ENCODE results near the gene CCDC190. TPM values are rescaled to one million over a fixed set of nuclear protein-coding genes. Genes with fewer than 3 reads are reported as not detected.
A peak's percentile ranks its signal among the peaks of the same experiment; 100 is the strongest.

CCDC190 gene
- total and polyA plus RNA-seq, 2 of the 4 experiments (the other 2 are of a cell fraction): 0.10 to 0.36 TPM

DNA sequence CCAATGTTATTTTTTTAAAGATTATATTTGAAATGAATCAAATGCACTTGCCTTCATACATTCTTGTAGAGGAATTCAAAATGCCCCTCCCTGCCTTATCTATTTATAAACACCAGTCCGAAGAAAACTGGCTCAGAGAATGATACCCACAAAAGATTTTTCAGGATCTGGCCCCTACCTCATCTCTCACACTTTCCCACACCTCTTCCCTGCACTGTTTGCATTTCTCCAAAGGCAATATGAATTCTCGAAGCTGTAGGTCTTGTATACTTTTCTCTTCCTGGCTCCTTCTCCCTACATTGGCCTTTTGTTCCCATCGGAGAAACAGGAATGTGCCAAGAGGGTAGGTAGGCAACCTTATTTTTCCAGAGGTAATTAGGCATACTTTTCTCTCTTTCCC, 12.0 kb upstream of the CCDC190 start:
- POLR2A ChIA-PET (ENCODE audit: unreplicated experiment): no interaction called here

More for the DNA sequence above, 12.0 kb upstream of the CCDC190 start:
- Histone ChIP-seq H3K36me3 (ENCODE audit: control insufficient read depth, insufficient read depth, low read length) (no peaks in the 10 kb centered on the region), H2AK9ac (replicated peaks; ENCODE audit: low read depth, low read length, poor library complexity) (no peak overlapping the region), H4K8ac (ENCODE audit: low read depth in 2 of 2, low read length in 2 of 2) (peak overlapping the region in 1 of 2 experiments; percentile 40; a peak in 1 of 4 replicates), H2AFZ (replicated peaks; ENCODE audit: low read length, poor library complexity) (peak overlapping the region; percentile 13), H3K56ac (ENCODE audit: extremely low read depth, insufficient read depth, low read length) (no peak overlapping the region; the same call in 1 of the 2 replicates), H3K23ac (ENCODE audit: low read depth, low read length) (peak overlapping the region; percentile 82; the same call in 1 of the 2 replicates), H3K27ac (ENCODE audit: insufficient read depth, low read length) (no peak overlapping the region), H2AK5ac (ENCODE audit: low read depth, low read length) (peak overlapping the region; percentile 66; the same call in 1 of the 2 replicates), H3K4ac (ENCODE audit: low read depth, low read length) (peak overlapping the region; percentile 81), H3K18ac (ENCODE audit: low read depth, low read length) (no peak overlapping the region; the same call in 1 of the 2 replicates), H4K5ac (ENCODE audit: low read depth, low read length) (peak overlapping the region; percentile 9; the same call in 1 of the 2 replicates), H2BK5ac (ENCODE audit: low read depth, low read length, poor library complexity, severe bottlenecking) (peak overlapping the region; percentile 71), H2BK120ac (ENCODE audit: low read depth, low read length) (peak overlapping the region; percentile 85), H3K9me1 (ENCODE audit: insufficient read depth, low read length) (peaks cover 6% of the 10 kb centered on the region; the same call in 1 of the 2 replicates), H4K20me1 (ENCODE audit: insufficient read depth, low read length) (no peaks in the 10 kb centered on the region), H2BK20ac (ENCODE audit: low read depth, low read length) (peak overlapping the region; percentile 90), H3K4me1 (ENCODE audit: control insufficient read depth, insufficient read depth, low read length) (peaks cover 2% of the 10 kb centered on the region; the same call in 1 of the 2 replicates), H3K79me1 (ENCODE audit: low read depth in 1 of 2, low read length in 2 of 2) (no peaks in the 10 kb centered on the region), H2BK15ac (ENCODE audit: low read depth, low read length) (peak overlapping the region; percentile 26; the same call in 1 of the 3 replicates), H3K9me3 (ENCODE audit: control insufficient read depth, insufficient read depth, low read length) (no peaks in the 10 kb centered on the region), H3K4me3 (ENCODE audit: insufficient read depth, low read depth, low read length) (no peak overlapping the region), H3K27me3 (ENCODE audit: control insufficient read depth, insufficient read depth, low read length) (no peaks in the 10 kb centered on the region), H4K91ac (ENCODE audit: insufficient read depth, low read depth, low read length) (no peak overlapping the region), H3K9ac (ENCODE audit: low read depth, low read length) (no peak overlapping the region), H3K4me2 (ENCODE audit: low read depth, low read length) (no peak overlapping the region), H3K14ac (replicated peaks; ENCODE audit: low read depth, low read length) (peak overlapping the region; percentile 78)
- DNase-seq: no peak
- no CpG with 5 or more reads among the region's 3 CpGs for WGBS, 2 experiments (ENCODE audit: extremely low coverage in 2 of 2, insufficient read length in 1 of 2)
- intact Hi-C loops (cut with micrococcal nuclease) (no loop called here), dilution Hi-C loops (cut with HindIII; ENCODE audit: low sequenced_read_pairs, unreplicated experiment) (loop anchor here (25.0 kb wide), 2 partner anchors 189 to 439 kb away; partner anchors contain the start of genes NUF2 and RGS4), in situ Hi-C loops (cut with MboI; ENCODE audit: low sequenced_read_pairs) (no loop called here)
- no peak for ATAC-seq (ENCODE audit: low read depth)
- CTCF ChIA-PET: interaction anchor here (1.0 to 1.5 kb wide), 5 partner anchors 25 to 303 kb away, joined by 3 to 7 read pairs (median 3); partner anchors contain the start of gene RGS4
- TF ChIP-seq NFE2L2 (IDR thresholded peaks at IDR 0.05; ENCODE audit: low read depth, low read length): no peak
- no peak for TF ChIP-seq MAZ (IDR thresholded peaks at IDR 0.05; ENCODE audit: borderline replicate concordance, low read depth, low read length)
- TF ChIP-seq CHD1 (IDR thresholded peaks at IDR 0.05; ENCODE audit: low read depth, low read length): no peak
- TF ChIP-seq, protein P1, sequence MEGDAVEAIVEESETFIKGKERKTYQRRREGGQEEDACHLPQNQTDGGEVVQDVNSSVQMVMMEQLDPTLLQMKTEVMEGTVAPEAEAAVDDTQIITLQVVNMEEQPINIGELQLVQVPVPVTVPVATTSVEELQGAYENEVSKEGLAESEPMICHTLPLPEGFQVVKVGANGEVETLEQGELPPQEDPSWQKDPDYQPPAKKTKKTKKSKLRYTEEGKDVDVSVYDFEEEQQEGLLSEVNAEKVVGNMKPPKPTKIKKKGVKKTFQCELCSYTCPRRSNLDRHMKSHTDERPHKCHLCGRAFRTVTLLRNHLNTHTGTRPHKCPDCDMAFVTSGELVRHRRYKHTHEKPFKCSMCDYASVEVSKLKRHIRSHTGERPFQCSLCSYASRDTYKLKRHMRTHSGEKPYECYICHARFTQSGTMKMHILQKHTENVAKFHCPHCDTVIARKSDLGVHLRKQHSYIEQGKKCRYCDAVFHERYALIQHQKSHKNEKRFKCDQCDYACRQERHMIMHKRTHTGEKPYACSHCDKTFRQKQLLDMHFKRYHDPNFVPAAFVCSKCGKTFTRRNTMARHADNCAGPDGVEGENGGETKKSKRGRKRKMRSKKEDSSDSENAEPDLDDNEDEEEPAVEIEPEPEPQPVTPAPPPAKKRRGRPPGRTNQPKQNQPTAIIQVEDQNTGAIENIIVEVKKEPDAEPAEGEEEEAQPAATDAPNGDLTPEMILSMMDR (conservative IDR thresholded peaks at IDR 0.05; ENCODE audit: low read depth, low read length): no peak
- TF ChIP-seq RFX5 (IDR thresholded peaks at IDR 0.05; ENCODE audit: low read depth, low read length): no peak
- TF ChIP-seq, protein P2, sequence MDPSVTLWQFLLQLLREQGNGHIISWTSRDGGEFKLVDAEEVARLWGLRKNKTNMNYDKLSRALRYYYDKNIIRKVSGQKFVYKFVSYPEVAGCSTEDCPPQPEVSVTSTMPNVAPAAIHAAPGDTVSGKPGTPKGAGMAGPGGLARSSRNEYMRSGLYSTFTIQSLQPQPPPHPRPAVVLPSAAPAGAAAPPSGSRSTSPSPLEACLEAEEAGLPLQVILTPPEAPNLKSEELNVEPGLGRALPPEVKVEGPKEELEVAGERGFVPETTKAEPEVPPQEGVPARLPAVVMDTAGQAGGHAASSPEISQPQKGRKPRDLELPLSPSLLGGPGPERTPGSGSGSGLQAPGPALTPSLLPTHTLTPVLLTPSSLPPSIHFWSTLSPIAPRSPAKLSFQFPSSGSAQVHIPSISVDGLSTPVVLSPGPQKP (IDR thresholded peaks at IDR 0.05; ENCODE audit: borderline replicate concordance, low read depth, low read length): no peak
- TF ChIP-seq, protein P3, sequence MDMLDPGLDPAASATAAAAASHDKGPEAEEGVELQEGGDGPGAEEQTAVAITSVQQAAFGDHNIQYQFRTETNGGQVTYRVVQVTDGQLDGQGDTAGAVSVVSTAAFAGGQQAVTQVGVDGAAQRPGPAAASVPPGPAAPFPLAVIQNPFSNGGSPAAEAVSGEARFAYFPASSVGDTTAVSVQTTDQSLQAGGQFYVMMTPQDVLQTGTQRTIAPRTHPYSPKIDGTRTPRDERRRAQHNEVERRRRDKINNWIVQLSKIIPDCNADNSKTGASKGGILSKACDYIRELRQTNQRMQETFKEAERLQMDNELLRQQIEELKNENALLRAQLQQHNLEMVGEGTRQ (IDR thresholded peaks at IDR 0.05; ENCODE audit: low read depth, low read length): no peak
- TF ChIP-seq RCOR1 (IDR thresholded peaks at IDR 0.05; ENCODE audit: insufficient replicate concordance, low read length): no peak
- TF ChIP-seq POLR2A (IDR thresholded peaks at IDR 0.05; ENCODE audit: low read depth, low read length): no peak
- no TSS peak for BruUV-seq (replicated peaks)

All from IMR-90 (cell line).